ENCODE measurements around the gene CFAP298.

GRCh38 chr21:32603131-32603530 lies 9.0 kb downstream of the CFAP298 start:
- TF ChIP-seq CTCF (IDR thresholded peaks at IDR 0.05) (no peak), POLR2A (IDR thresholded peaks at IDR 0.05) (no peak)
